Suprapubic skin (tissue), 4 donors: ENCODE data around the gene DNM3. TPM values are rescaled to one million over a fixed set of nuclear protein-coding genes. Genes with fewer than 3 reads are reported as not detected.

Experiments
- DNase-seq, 2 donors: peaks; one replicate each; pipeline ENCODE4 v3.0.0-alpha.2; 2019; ENCODE audit warnings: low spot score in 2 of 2
- H3K27ac ChIP-seq: fragments of 200-600 bp; sonication (generic); one replicate; pipeline ENCODE4 v1.5.1; 2019
- H3K27me3 ChIP-seq: fragments of 200-600 bp; sonication (generic); one replicate; pipeline ENCODE4 v1.5.1; 2019
- H3K36me3 ChIP-seq: fragments of 200-600 bp; sonication (generic); one replicate; pipeline ENCODE4 v1.5.1; 2019
- H3K4me1 ChIP-seq: fragments of 200-600 bp; sonication (generic); one replicate; pipeline ENCODE4 v1.5.1; 2019
- H3K4me3 ChIP-seq: fragments of 200-600 bp; sonication (generic); one replicate; pipeline ENCODE4 v1.5.1; 2019; ENCODE audit warnings: mild to moderate bottlenecking
- H3K9me3 ChIP-seq: fragments of 200-600 bp; sonication (generic); one replicate; pipeline ENCODE4 v1.5.1; 2019
- CTCF ChIP-seq, 2 donors: fragments of 200-600 bp in 1 of 2; fragments of 450-650 bp in 1 of 2; sonication (generic) in 1 of 2; IDR thresholded peaks; one replicate each; pipeline ENCODE4 v1.5.1; 2016 to 2019; ENCODE audit warnings: antibody characterized with exemption in 2 of 2, mild to moderate bottlenecking in 1 of 2, moderate library complexity in 1 of 2
- EP300 ChIP-seq: sonication (generic); formaldehyde crosslinking; IDR thresholded peaks from one replicate; pipeline ENCODE4 v1.6.1; 2017; ENCODE audit warnings: antibody characterized with exemption
- POLR2A ChIP-seq, 2 donors: fragments of 450-650 bp; IDR thresholded peaks; one replicate each; pipeline ENCODE4 v1.6.1; 2017; ENCODE audit warnings: antibody characterized with exemption in 2 of 2, mild to moderate bottlenecking in 2 of 2, moderate library complexity in 2 of 2
- POLR2AphosphoS5 ChIP-seq, 3 donors: sonication (generic); formaldehyde crosslinking; IDR thresholded peaks; one replicate each; pipeline ENCODE4 v1.6.1; 2017; ENCODE audit warnings: antibody characterized with exemption in 3 of 3
- WGBS: methylation state at CpG from one replicate; pipeline ENCODE4 v1.1.5; 2018; 5-methylcytosine and 5-hydroxymethylcytosine counted together
- total RNA-seq, 4 donors: library from RNA; depleted of rRNA; stranded (reverse); fragments of >200 nt; gene quantifications; one replicate each; pipeline ENCODE4 v1.1.0, GENCODE V29; 2016

The DNM3 gene
- total RNA-seq, 4 donors from 2014 or later, result 1.6 to 11.7 (median 3.7) TPM

GRCh38 chr1:171988243-171988885, 147.1 kb downstream of the DNM3 start:
- H3K9me3 ChIP-seq, result no peaks in the 10 kb centered on the region
- WGBS, result 83% methylated on average over 1 of the region's 1 CpG
- H3K4me1 ChIP-seq, result no peaks in the 10 kb centered on the region
- no peak overlapping the region for H3K4me3 ChIP-seq
- no peak for DNase-seq
- no peak for TF ChIP-seq CTCF (IDR thresholded peaks at IDR 0.05)
- no peak for TF ChIP-seq POLR2A (IDR thresholded peaks at IDR 0.05)
- no peak for TF ChIP-seq EP300
- TF ChIP-seq POLR2AphosphoS5 (IDR thresholded peaks at IDR 0.05), result no peak
- no peak overlapping the region for H3K27ac ChIP-seq
- H3K27me3 ChIP-seq, result no peaks in the 10 kb centered on the region
- no peaks in the 10 kb centered on the region for H3K36me3 ChIP-seq

- Histone ChIP-seq H3K27ac (no peak overlapping the region), H3K27me3 (no peaks in the 10 kb centered on the region), H3K4me3 (no peak overlapping the region), H3K36me3 (no peaks in the 10 kb centered on the region), H3K9me3 (no peaks in the 10 kb centered on the region), H3K4me1 (no peaks in the 10 kb centered on the region)
- TF ChIP-seq CTCF (IDR thresholded peaks at IDR 0.05) (no peak), POLR2AphosphoS5 (IDR thresholded peaks at IDR 0.05) (no peak), EP300 (no peak), POLR2A (IDR thresholded peaks at IDR 0.05) (no peak)
- no peak for DNase-seq
Observed at GRCh38 chr1:171990371-171990770, 149.1 kb downstream of the DNM3 start.

DNA sequence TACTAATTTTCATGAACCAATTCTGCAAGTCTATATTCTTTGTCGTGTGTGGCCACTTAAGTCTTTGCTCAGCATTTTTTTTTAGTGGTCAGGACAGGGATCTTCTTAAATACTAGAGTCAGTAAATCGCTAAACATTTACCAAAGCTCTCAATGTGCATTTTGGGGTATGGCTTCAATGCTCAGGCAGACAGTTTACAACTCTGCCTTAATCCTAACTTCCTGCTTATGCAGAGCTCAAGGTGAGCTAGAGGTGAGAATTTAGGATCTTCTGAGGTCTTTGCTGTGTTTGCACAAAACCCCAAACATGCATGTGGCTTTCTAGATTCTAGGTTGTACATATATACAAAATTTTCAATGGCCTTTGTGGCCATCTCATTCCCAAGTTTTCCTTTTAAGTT, 153.0 kb downstream of the DNM3 start:
- Histone ChIP-seq H3K36me3 (no peaks in the 10 kb centered on the region), H3K4me3 (no peak overlapping the region), H3K4me1 (no peaks in the 10 kb centered on the region), H3K9me3 (no peaks in the 10 kb centered on the region), H3K27me3 (no peaks in the 10 kb centered on the region), H3K27ac (no peak overlapping the region)
- no peak for TF ChIP-seq POLR2A (IDR thresholded peaks at IDR 0.05)
- DNase-seq, result no peak
- 87% methylated on average over 2 of the region's 2 CpGs for WGBS

- Histone ChIP-seq H3K4me1 (no peaks in the 10 kb centered on the region), H3K27ac (no peak overlapping the region), H3K36me3 (no peaks in the 10 kb centered on the region), H3K27me3 (no peaks in the 10 kb centered on the region), H3K4me3 (no peak overlapping the region), H3K9me3 (no peaks in the 10 kb centered on the region)
- TF ChIP-seq CTCF (IDR thresholded peaks at IDR 0.05), result no peak
- WGBS, result 91% methylated on average over 3 of the region's 3 CpGs
- no peak for DNase-seq
Observed at GRCh38 chr1:171995573-171995972, 154.3 kb downstream of the DNM3 start.

- Histone ChIP-seq H3K4me3 (no peak overlapping the region), H3K9me3 (no peaks in the 10 kb centered on the region), H3K27ac (no peak overlapping the region), H3K36me3 (no peaks in the 10 kb centered on the region), H3K27me3 (no peaks in the 10 kb centered on the region), H3K4me1 (no peaks in the 10 kb centered on the region)
- no peak for TF ChIP-seq EP300
- DNase-seq, result no peak
- WGBS, result 73% methylated on average over 1 of the region's 1 CpG
Observed at GRCh38 chr1:171997936-171998335, 156.6 kb downstream of the DNM3 start.

DNA sequence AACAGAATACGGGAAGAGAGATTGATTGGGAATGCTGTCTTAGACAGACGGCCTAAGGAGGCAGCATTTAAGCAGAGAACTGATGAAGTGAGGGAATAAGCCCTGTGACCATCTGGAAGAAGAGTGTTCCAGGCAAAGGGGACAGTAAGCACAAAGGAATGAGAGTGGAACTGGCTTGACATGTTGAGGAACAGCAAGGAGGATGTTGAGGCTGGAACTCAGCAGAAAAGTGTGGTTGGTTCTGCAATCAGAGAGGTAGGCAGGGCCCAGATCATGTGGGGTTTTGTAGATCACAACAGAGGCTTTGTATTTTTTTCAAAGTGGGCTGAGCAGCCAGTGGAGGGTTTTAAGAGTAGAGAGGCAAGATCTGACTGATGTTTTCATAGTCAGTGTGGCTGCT, 157.4 kb downstream of the DNM3 start:
- H3K9me3 ChIP-seq, result no peaks in the 10 kb centered on the region
- H3K27me3 ChIP-seq, result no peaks in the 10 kb centered on the region
- H3K36me3 ChIP-seq, result no peaks in the 10 kb centered on the region
- H3K4me3 ChIP-seq, result no peak overlapping the region
- no peak overlapping the region for H3K27ac ChIP-seq
- no peak for TF ChIP-seq POLR2A (IDR thresholded peaks at IDR 0.05)
- TF ChIP-seq EP300, result no peak
- no peak for TF ChIP-seq POLR2AphosphoS5 (IDR thresholded peaks at IDR 0.05)
- TF ChIP-seq CTCF (IDR thresholded peaks at IDR 0.05), result no peak
- no peaks in the 10 kb centered on the region for H3K4me1 ChIP-seq
- 75% methylated on average over 2 of the region's 2 CpGs for WGBS
- no peak for DNase-seq
